Epithelial cell of esophagus (primary cell): ENCODE results near the gene TMEM221.
A peak's percentile ranks its signal among the peaks of the same experiment; 100 is the strongest.

Experiments
- DNase-seq: peaks from one replicate; pipeline ENCODE4 v3.0.0; 2010; ENCODE audit warnings: low read depth
- H3K4me3 ChIP-seq: 2 replicates; pipeline ENCODE4 v1.5.1; 2011; ENCODE audit warnings: mild to moderate bottlenecking, low read length, control low read depth
- CTCF ChIP-seq: IDR thresholded peaks from 2 replicates; pipeline ENCODE4 v1.5.1; 2011; ENCODE audit warnings: low read depth, mild to moderate bottlenecking, low read length, control low read depth, inconsistent platforms; ENCODE audit not compliant: insufficient read depth; ENCODE audit errors: missing control alignments

The TMEM221 gene

GRCh38 chr19:17421942-17422341 is 26.5 kb downstream of the TMEM221 start:
- DNase-seq = no peak
- TF ChIP-seq CTCF = no peak
- H3K4me3 ChIP-seq = no peak overlapping the region

- no peak for TF ChIP-seq CTCF
- H3K4me3 ChIP-seq = peak overlapping the region; percentile 89
- DNase-seq = peak; percentile 31
Measured at GRCh38 chr19:17420475-17420924, 28.0 kb downstream of the TMEM221 start.

- H3K4me3 ChIP-seq = peak within 1 kb of the TSS; percentile 89
- TF ChIP-seq CTCF = no peak
- DNase-seq = peak; percentile 99
Measured at GRCh38 chr19:17419621-17420474, 28.6 kb downstream of the TMEM221 start, which contains the start of gene MVB12A. Gene MVB12A, plus strand, starts transcription at chr19:17420047. Its CDS starts 89 bp downstream, at chr19:17420136.

- DNase-seq = peak; percentile 14
- H3K4me3 ChIP-seq = peak overlapping the region; percentile 58
- TF ChIP-seq CTCF = no peak
Measured at GRCh38 chr19:17419154-17419620, 29.3 kb downstream of the TMEM221 start.

GRCh38 chr19:17418710-17419109 is 29.8 kb downstream of the TMEM221 start:
- H3K4me3 ChIP-seq = peak overlapping the region; percentile 58
- no peak for DNase-seq
- no peak for TF ChIP-seq CTCF

- no peak for DNase-seq
- no peak overlapping the region for H3K4me3 ChIP-seq
- no peak for TF ChIP-seq CTCF
Measured at GRCh38 chr19:17415121-17415520, 33.3 kb downstream of the TMEM221 start.
